ENCODE results near the gene BMP8A. TPM values are rescaled to one million over a fixed set of nuclear protein-coding genes. Genes with fewer than 3 reads are reported as not detected.

Gene BMP8A
- total and polyA plus RNA-seq, 9 of the 15 experiments (the other 6 are each of a cell fraction or from before 2014, with no cell fraction given): 0.05 to 0.31 TPM; not detected in 7

- peak; percentile 81 to 93 for TF ChIP-seq RAD21 (CRISPR knock-in tag; conservative IDR thresholded peaks at IDR 0.05 in 1 of 2, IDR thresholded peaks at IDR 0.05 in 1 of 2)
- 0 out of 2 replicates have a peak, but pooled peaks have one; percentile 17 for TF ChIP-seq SMAD3 (CRISPR knock-in tag; conservative IDR thresholded peaks at IDR 0.05)
- TF ChIP-seq SIN3A (IDR thresholded peaks at IDR 0.05; ENCODE audit: borderline replicate concordance in 2 of 2, control insufficient read depth in 1 of 2, low read depth in 2 of 2, low read length in 2 of 2): no peak
- no peak for TF ChIP-seq ZKSCAN1 (IDR thresholded peaks at IDR 0.05; ENCODE audit: low read depth, low read length)
- TF ChIP-seq CC2D1A (IDR thresholded peaks at IDR 0.05): peak; percentile 79
- no peak for TF ChIP-seq ZC3H4 (CRISPR knock-in tag; IDR thresholded peaks at IDR 0.05; ENCODE audit: borderline replicate concordance)
- no peak for TF ChIP-seq ZNF518B (CRISPR knock-in tag; IDR thresholded peaks at IDR 0.05)
- TF ChIP-seq POLR3G (IDR thresholded peaks at IDR 0.05; ENCODE audit: extremely low read depth, insufficient read length, insufficient replicate concordance): no peak
- no peak for TF ChIP-seq ETS2 (tag; IDR thresholded peaks at IDR 0.05; ENCODE audit: borderline replicate concordance, poor library complexity, severe bottlenecking)
- 0 out of 2 replicates have a peak, but pooled peaks have one; percentile 43 for TF ChIP-seq KLF16 (IDR thresholded peaks at IDR 0.05)
- TF ChIP-seq XRCC5 (IDR thresholded peaks at IDR 0.05; ENCODE audit: low read depth, low read length): peak; percentile 52; the same call in 1 of the 2 replicates
- no peak for TF ChIP-seq DLX4 (CRISPR knock-in tag; IDR thresholded peaks at IDR 0.05)
- TF ChIP-seq MYNN (IDR thresholded peaks at IDR 0.05): peak; percentile 67; the same call in 1 of the 2 replicates
- no peak for TF ChIP-seq MYNN (CRISPR knock-in tag; IDR thresholded peaks at IDR 0.05)
- TF ChIP-seq CBX8 (IDR thresholded peaks at IDR 0.05; ENCODE audit: borderline replicate concordance, extremely low read depth, low read depth, low read length, poor library complexity, severe bottlenecking): no peak
These were observed 47.9 kb downstream of the BMP8A start (continued) for GRCh38 chr1:39539252-39539790.

All from K562 (cell line).